CMK (cell line): ENCODE data around the gene ERICH6.

Experiments
- DNase-seq: peaks from one replicate; pipeline ENCODE4 v3.0.0-alpha.2; 2010; ENCODE audit warnings: low read depth

ERICH6 gene

GRCh38 chr3:150736903-150737832, 33.4 kb upstream of the ERICH6 start:
- DNase-seq, result no peak

- no peak for DNase-seq
These were observed 32.6 kb upstream of the ERICH6 start for GRCh38 chr3:150736316-150736719.

- no peak for DNase-seq
These were observed 31.0 kb upstream of the ERICH6 start for GRCh38 chr3:150734795-150735119.

- DNase-seq, result no peak
These were observed 30.4 kb upstream of the ERICH6 start for GRCh38 chr3:150733936-150734794.

- peak; percentile 72 for DNase-seq
These were observed 29.7 kb upstream of the ERICH6 start for GRCh38 chr3:150733373-150733935.

- no peak for DNase-seq
These were observed 26.1 kb upstream of the ERICH6 start for GRCh38 chr3:150729682-150730360.

GRCh38 chr3:150727653-150728502, 24.2 kb upstream of the ERICH6 start:
- DNase-seq, result peak; percentile 63

GRCh38 chr3:150725548-150725947, 21.8 kb upstream of the ERICH6 start:
- DNase-seq, result no peak

GRCh38 chr3:150723946-150724345, 20.2 kb upstream of the ERICH6 start:
- DNase-seq, result no peak

- no peak for DNase-seq
These were observed 18.5 kb upstream of the ERICH6 start for GRCh38 chr3:150722267-150722666.

- no peak for DNase-seq
These were observed 17.8 kb upstream of the ERICH6 start for GRCh38 chr3:150721285-150722130.

- DNase-seq, result no peak
These were observed 16.7 kb upstream of the ERICH6 start for GRCh38 chr3:150720444-150720843.

- no peak for DNase-seq
These were observed 6.4 kb upstream of the ERICH6 start for GRCh38 chr3:150710097-150710496.

- DNase-seq, result no peak
These were observed 393 bp downstream of the ERICH6 start for GRCh38 chr3:150703299-150703755.

- DNase-seq, result no peak
These were observed 4.6 kb downstream of the ERICH6 start for GRCh38 chr3:150699068-150699639.

GRCh38 chr3:150697646-150698045, 6.1 kb downstream of the ERICH6 start:
- no peak for DNase-seq

GRCh38 chr3:150691414-150692040, 12.2 kb downstream of the ERICH6 start:
- DNase-seq, result no peak

- no peak for DNase-seq
These were observed 16.1 kb downstream of the ERICH6 start for GRCh38 chr3:150687613-150688012.

GRCh38 chr3:150682824-150683223, 20.9 kb downstream of the ERICH6 start:
- DNase-seq, result no peak
